NOMO-1 treated with DMSO at 0.1 percent for 48 hours (cell line): ENCODE measurements around the gene SELENOO.

Experiments
- DNase-seq: peaks from one replicate; lab custom pipeline; 2025; ENCODE audit not compliant: unreplicated experiment; lab: John Stamatoyannopoulos, UW

SELENOO gene

GRCh38 chr22:50251477-50252081, 50.8 kb downstream of the SELENOO start:
- no peak for DNase-seq

GRCh38 chr22:50252082-50253045, 51.6 kb downstream of the SELENOO start:
- peak; percentile 45 for DNase-seq

- no peak for DNase-seq
Observed at GRCh38 chr22:50253046-50253915, 52.5 kb downstream of the SELENOO start.

GRCh38 chr22:50253941-50254340, 53.1 kb downstream of the SELENOO start:
- no peak for DNase-seq

- no peak for DNase-seq
Observed at GRCh38 chr22:50255099-50255498, 54.3 kb downstream of the SELENOO start.

GRCh38 chr22:50255607-50256006, 54.8 kb downstream of the SELENOO start:
- DNase-seq: no peak

GRCh38 chr22:50256258-50256862, 55.5 kb downstream of the SELENOO start:
- no peak for DNase-seq

GRCh38 chr22:50257041-50257440, 56.2 kb downstream of the SELENOO start:
- DNase-seq: no peak

GRCh38 chr22:50257451-50258360, 56.9 kb downstream of the SELENOO start:
- no peak for DNase-seq

- no peak for DNase-seq
Observed at GRCh38 chr22:50258361-50259292, 57.8 kb downstream of the SELENOO start.

GRCh38 chr22:50259302-50259701, 58.5 kb downstream of the SELENOO start:
- DNase-seq: no peak

- DNase-seq: no peak
Observed at GRCh38 chr22:50260434-50260800, 59.6 kb downstream of the SELENOO start.

GRCh38 chr22:50260801-50261614, 60.2 kb downstream of the SELENOO start:
- DNase-seq: peak; percentile 32

GRCh38 chr22:50261615-50262459, 61.0 kb downstream of the SELENOO start, which contains the start of gene MAPK12:
TSS of gene MAPK12 (minus strand) at chr22:50261683. CDS start at chr22:50261509, 174 bp downstream.
- peak; percentile 4 for DNase-seq

- DNase-seq: no peak
Observed at GRCh38 chr22:50262460-50262911, 61.7 kb downstream of the SELENOO start.

- no peak for DNase-seq
Observed at GRCh38 chr22:50262973-50263617, 62.3 kb downstream of the SELENOO start.
